ENCODE results near the gene GRIN3B. TPM values are rescaled to one million over a fixed set of nuclear protein-coding genes. Genes with fewer than 3 reads are reported as not detected.

GRIN3B gene
- total and polyA plus RNA-seq, 2 of the 8 experiments (the other 6 are each of a cell fraction or from before 2014, with no cell fraction given) = 0.45 to 1.0 TPM

DNA sequence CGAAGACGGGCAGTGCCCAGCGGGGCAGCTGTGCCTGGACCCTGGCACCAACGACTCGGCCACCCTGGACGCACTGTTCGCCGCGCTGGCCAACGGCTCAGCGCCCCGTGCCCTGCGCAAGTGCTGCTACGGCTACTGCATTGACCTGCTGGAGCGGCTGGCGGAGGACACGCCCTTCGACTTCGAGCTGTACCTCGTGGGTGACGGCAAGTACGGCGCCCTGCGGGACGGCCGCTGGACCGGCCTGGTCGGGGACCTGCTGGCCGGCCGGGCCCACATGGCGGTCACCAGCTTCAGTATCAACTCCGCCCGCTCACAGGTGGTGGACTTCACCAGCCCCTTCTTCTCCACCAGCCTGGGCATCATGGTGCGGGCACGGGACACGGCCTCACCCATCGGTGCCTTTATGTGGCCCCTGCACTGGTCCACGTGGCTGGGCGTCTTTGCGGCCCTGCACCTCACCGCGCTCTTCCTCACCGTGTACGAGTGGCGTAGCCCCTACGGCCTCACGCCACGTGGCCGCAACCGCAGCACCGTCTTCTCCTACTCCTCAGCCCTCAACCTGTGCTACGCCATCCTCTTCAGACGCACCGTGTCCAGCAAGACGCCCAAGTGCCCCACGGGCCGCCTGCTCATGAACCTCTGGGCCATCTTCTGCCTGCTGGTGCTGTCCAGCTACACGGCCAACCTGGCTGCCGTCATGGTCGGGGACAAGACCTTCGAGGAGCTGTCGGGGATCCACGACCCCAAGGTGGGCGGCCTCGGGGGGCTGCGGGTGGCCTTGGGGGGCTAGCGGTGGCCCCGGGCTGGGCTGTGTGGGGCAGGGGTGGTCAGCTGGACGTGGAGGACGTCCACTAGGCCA lies 4.8 kb downstream of the GRIN3B start (continued):
- TF ChIP-seq, protein P1, sequence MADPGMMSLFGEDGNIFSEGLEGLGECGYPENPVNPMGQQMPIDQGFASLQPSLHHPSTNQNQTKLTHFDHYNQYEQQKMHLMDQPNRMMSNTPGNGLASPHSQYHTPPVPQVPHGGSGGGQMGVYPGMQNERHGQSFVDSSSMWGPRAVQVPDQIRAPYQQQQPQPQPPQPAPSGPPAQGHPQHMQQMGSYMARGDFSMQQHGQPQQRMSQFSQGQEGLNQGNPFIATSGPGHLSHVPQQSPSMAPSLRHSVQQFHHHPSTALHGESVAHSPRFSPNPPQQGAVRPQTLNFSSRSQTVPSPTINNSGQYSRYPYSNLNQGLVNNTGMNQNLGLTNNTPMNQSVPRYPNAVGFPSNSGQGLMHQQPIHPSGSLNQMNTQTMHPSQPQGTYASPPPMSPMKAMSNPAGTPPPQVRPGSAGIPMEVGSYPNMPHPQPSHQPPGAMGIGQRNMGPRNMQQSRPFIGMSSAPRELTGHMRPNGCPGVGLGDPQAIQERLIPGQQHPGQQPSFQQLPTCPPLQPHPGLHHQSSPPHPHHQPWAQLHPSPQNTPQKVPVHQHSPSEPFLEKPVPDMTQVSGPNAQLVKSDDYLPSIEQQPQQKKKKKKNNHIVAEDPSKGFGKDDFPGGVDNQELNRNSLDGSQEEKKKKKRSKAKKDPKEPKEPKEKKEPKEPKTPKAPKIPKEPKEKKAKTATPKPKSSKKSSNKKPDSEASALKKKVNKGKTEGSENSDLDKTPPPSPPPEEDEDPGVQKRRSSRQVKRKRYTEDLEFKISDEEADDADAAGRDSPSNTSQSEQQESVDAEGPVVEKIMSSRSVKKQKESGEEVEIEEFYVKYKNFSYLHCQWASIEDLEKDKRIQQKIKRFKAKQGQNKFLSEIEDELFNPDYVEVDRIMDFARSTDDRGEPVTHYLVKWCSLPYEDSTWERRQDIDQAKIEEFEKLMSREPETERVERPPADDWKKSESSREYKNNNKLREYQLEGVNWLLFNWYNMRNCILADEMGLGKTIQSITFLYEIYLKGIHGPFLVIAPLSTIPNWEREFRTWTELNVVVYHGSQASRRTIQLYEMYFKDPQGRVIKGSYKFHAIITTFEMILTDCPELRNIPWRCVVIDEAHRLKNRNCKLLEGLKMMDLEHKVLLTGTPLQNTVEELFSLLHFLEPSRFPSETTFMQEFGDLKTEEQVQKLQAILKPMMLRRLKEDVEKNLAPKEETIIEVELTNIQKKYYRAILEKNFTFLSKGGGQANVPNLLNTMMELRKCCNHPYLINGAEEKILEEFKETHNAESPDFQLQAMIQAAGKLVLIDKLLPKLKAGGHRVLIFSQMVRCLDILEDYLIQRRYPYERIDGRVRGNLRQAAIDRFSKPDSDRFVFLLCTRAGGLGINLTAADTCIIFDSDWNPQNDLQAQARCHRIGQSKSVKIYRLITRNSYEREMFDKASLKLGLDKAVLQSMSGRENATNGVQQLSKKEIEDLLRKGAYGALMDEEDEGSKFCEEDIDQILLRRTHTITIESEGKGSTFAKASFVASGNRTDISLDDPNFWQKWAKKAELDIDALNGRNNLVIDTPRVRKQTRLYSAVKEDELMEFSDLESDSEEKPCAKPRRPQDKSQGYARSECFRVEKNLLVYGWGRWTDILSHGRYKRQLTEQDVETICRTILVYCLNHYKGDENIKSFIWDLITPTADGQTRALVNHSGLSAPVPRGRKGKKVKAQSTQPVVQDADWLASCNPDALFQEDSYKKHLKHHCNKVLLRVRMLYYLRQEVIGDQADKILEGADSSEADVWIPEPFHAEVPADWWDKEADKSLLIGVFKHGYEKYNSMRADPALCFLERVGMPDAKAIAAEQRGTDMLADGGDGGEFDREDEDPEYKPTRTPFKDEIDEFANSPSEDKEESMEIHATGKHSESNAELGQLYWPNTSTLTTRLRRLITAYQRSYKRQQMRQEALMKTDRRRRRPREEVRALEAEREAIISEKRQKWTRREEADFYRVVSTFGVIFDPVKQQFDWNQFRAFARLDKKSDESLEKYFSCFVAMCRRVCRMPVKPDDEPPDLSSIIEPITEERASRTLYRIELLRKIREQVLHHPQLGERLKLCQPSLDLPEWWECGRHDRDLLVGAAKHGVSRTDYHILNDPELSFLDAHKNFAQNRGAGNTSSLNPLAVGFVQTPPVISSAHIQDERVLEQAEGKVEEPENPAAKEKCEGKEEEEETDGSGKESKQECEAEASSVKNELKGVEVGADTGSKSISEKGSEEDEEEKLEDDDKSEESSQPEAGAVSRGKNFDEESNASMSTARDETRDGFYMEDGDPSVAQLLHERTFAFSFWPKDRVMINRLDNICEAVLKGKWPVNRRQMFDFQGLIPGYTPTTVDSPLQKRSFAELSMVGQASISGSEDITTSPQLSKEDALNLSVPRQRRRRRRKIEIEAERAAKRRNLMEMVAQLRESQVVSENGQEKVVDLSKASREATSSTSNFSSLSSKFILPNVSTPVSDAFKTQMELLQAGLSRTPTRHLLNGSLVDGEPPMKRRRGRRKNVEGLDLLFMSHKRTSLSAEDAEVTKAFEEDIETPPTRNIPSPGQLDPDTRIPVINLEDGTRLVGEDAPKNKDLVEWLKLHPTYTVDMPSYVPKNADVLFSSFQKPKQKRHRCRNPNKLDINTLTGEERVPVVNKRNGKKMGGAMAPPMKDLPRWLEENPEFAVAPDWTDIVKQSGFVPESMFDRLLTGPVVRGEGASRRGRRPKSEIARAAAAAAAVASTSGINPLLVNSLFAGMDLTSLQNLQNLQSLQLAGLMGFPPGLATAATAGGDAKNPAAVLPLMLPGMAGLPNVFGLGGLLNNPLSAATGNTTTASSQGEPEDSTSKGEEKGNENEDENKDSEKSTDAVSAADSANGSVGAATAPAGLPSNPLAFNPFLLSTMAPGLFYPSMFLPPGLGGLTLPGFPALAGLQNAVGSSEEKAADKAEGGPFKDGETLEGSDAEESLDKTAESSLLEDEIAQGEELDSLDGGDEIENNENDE (IDR thresholded peaks at IDR 0.05; ENCODE audit: insufficient replicate concordance, low read length) = no peak
- TF ChIP-seq SIRT6 (IDR thresholded peaks at IDR 0.05; ENCODE audit: low read length) (no peak), GABPA (IDR thresholded peaks at IDR 0.05; ENCODE audit: borderline replicate concordance, insufficient read depth, low read length) (no peak)
- TF ChIP-seq, protein P2, sequence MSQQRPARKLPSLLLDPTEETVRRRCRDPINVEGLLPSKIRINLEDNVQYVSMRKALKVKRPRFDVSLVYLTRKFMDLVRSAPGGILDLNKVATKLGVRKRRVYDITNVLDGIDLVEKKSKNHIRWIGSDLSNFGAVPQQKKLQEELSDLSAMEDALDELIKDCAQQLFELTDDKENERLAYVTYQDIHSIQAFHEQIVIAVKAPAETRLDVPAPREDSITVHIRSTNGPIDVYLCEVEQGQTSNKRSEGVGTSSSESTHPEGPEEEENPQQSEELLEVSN (IDR thresholded peaks at IDR 0.05) = no peak

Data from H1 (cell line).